MV-4-11 (cell line): ENCODE data around the gene SAGE1.
A peak's percentile ranks its signal among the peaks of the same experiment; 100 is the strongest.
"Not testable (repeated sequence)": the region's sequence is repeated elsewhere in the genome, so short reads cannot be mapped to it uniquely, and the experiment has no call there.

ENCODE experiments used
- DNase-seq: peaks from one replicate; lab custom pipeline; 2025; lab: John Stamatoyannopoulos, UW

Gene SAGE1

GRCh38 chrX:135893294-135893817, at the start of gene SAGE1, which contains the start of gene CT45A10:
Gene SAGE1 (plus strand): TSS chrX:135893716. CDS start chrX:135896243, 2,527 bp downstream.
Gene CT45A10 (minus strand): TSS chrX:135893444. CDS start chrX:135885344, 8,100 bp downstream.
- DNase-seq, result no peak

DNA sequence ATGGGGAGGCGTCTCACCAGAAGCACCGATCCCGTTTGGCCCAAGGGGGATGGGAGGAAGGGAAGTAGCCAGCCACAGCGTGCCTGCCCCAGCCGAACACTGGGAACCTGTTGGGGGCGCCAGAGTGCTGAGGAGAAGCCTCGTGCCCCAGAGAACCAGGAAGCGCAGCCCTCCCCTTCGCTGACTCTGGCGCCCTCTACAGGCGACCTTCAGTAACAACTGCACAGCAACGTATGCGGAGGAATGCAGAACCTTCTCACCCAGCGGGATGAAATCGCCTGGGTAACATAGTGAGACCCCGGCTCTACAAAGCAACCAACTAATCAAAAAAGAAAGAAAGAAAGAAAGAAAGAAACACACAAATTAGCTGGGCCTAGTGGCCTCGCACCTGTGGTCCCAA, 39.1 kb upstream of the SAGE1 start, which contains the start of gene CT45A8:
CT45A8 (minus strand) TSS at position 101 of the 400 bp plus-strand sequence. CDS start 3,755 bp downstream, outside the sequence.
- not testable (repeated sequence) for DNase-seq

DNA sequence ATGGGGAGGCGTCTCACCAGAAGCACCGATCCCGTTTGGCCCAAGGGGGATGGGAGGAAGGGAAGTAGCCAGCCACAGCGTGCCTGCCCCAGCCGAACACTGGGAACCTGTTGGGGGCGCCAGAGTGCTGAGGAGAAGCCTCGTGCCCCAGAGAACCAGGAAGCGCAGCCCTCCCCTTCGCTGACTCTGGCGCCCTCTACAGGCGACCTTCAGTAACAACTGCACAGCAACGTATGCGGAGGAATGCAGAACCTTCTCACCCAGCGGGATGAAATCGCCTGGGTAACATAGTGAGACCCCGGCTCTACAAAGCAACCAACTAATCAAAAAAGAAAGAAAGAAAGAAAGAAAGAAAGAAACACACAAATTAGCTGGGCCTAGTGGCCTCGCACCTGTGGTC, 21.8 kb upstream of the SAGE1 start, which contains the start of gene CT45A9:
CT45A9 (minus strand) TSS at position 101 of the 400 bp plus-strand sequence. CDS start 3,751 bp downstream, outside the sequence.
- not testable (repeated sequence) for DNase-seq

DNA sequence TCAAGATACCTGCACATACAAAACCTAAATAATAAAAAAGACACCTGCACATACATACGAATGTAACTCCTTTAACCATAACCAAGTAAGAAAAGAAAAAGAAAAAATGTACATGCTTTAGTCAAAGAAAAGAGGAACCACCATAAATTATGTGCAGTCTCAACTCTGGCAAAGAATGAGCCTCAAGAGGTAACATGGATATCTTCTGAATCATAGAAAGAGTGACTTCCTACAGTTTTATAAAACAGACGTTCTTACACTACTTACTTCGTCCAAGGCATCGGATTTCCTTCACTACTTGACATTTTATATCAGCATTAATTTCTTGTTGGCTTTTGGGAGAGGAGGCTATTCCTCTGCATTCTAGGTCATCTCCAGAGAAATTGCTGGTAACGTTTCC, 10.8 kb upstream of the SAGE1 start:
- DNase-seq, result not testable (repeated sequence)

GRCh38 chrX:135888230-135888629, 5.3 kb upstream of the SAGE1 start:
- DNase-seq, result not testable (repeated sequence)

- DNase-seq, result not testable (repeated sequence)
These were observed 4.5 kb upstream of the SAGE1 start for GRCh38 chrX:135888976-135889375.

DNA sequence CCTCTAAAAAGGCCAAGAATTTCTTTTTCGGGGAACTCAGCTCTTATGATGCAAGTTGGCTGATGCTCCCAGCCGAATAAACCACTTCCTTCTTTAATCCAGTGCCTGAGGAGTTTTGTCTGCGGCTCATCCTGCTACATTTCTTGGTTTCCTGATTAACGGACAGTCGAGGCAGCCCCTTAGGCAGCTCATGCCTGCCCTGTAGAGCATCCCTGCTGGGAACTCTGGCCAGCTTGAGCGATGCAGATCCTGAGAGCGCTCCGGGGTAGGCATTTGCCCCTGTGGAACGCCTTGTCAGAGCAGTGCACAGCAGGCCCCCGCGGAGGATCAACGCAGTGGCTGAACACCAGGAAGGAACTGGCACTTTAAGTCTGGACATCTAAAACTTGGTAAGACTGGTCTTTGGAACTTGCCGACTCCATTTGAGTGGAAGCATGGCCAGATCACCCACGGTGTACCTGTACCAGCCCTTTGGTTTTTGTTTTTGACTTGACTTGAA, 3.4 kb upstream of the SAGE1 start:
- DNase-seq, result peak; percentile 0

DNA sequence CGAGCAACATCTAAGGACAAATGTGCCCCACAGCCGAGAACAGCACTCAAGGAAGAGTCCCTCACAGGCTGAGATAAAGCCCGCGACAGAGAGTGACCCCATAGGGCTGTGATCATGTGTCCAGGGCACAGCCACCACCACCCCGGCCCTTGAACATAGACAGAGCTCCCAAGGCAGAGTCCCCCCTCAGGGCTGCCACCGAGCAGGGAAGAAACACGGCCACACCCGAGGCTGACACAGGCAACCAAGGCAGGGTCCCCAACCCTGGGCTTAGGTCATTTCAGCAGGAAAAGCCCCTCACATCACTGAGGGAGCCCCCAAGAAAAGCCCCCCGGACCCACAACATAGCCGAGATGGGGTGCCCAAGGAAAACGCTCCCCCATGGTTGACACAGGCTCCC, 735 bp upstream of the SAGE1 start:
- DNase-seq, result no peak

DNA sequence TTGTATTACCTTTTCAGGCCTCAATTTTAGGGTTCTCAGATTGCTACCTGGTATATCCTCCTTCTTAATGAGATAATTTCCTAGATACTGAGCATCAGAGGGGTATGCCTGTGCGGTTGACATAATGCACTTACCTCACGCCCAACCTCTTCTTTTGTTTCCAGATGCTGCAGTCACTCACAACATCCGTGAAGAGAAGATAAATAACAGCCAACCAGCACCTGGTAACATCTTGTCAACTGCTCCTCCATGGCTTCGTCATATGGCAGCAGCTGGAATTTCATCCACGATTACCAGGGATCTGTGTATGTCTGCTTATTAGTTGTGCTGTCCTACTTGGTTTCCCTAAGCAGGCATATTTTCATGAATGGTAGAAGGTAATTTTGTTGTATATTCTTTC, 16.7 kb downstream of the SAGE1 start:
- DNase-seq, result no peak

DNA sequence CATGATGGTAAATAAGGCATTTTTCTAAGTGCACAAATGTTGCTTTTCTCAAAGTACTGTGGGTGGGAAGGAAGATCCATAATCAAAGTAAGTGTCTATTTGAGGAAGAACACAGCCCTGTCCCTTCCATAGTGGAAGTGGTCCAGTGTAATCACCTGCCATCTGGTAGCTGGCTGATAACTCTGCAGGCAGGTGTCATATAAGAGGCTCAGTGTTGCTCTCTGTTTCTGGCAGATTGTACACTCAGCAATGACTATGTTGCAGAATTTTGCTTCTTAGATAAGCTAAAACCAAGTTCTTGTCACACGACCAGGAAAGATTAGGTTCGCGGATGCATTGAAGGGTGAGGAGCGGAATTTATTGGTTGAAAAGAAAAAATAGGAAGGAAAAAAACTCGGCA, 20.9 kb downstream of the SAGE1 start:
- no peak for DNase-seq

- not testable (repeated sequence) for DNase-seq
These were observed 27.0 kb downstream of the SAGE1 start for GRCh38 chrX:135920516-135920915.

DNA sequence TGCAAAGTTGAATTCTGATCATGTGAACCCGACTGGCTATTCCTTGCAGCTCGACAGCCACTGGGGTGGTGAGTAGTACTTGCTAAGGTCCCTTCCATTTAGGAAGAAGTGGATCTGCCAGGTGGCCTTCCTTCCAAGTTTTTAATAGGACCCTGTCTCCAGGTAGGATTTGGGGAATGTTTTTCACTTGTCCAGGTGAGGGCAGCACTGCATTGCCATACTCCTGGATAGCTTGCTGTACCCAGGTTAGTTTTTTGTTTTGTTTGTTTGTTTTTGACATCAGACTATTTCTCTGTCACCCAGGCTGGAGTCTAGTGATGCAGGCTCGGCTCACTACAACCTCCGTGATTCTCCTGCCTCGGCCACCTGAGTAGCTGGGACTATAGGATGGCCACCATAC, 29.8 kb downstream of the SAGE1 start:
- no peak for DNase-seq

DNA sequence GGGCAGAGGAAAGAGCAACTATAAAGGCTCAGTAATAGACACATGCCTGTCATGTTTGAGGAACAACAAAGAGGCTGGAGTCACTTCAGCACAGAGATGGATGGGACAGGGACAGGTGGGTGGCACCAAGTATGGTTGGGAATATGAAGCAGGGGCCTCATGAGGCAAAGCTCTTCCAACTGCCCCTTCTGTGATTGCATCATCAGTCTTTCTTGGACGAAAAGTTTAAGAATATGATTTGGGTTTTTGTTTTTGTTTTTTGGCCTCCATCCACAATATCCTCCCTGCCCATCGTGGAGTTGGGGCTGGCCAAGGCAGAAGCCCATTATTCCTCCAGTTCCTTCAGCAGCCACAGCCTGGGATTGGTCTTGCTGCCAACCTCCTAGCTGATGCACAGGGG, 34.4 kb downstream of the SAGE1 start:
- DNase-seq, result no peak

DNA sequence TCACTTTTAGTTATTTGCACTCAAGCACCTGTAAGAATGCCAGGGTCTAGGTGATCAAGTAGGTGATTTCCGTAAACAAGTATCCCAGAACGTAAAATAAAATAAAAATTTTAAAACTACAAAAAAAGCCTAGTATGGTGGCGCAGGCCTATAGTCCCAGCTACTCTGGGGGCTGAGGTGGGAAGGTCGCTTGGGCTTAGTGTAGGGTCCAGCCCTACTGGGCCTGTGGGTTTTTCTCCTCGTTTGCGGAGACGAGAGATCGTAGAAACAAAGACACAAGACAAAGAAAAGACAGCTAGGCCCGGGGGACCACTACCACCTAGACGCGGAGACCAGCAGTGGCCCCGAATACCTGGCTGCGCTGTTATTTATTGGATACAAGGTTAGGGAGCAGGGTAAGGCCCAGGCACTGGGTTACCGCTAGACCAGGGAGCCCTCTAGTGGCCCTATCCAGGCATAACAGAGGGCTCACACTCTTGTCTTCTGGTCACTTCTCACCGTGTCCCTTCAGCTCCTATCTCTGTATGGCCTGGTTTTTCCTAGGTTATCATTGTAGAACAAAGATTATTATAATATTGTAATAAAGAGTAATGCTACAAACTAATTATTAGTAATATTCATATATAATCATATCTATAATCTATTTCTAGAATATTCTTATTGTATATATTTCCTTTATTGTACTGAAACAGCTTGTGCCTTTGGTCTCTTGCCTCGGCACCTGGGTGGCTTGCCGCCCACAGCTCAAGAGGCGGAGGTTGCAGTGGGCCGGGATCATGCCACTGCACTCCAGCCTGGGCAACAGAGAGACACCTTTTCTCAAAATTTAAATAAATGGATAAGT, 38.4 kb downstream of the SAGE1 start:
- peak; percentile 3 for DNase-seq

DNA sequence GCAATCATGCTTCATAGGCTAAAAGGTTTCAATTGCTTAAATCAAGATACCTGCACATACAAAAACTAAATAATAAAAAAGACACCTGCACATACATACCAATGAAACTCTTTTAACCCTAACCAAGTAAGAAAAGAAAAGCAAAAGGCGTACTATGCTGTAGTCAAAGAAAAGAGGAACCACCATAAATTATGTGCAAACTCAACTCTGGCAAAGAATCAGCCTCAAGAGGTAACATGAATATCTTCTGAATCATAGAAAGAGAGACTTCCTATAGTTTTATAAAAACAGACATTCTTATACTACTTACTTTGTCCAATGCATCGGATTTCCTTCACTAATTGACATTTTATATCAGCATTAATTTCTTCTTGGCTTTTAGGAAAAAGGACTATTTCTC, 51.0 kb downstream of the SAGE1 start:
- DNase-seq, result peak; percentile 34

DNA sequence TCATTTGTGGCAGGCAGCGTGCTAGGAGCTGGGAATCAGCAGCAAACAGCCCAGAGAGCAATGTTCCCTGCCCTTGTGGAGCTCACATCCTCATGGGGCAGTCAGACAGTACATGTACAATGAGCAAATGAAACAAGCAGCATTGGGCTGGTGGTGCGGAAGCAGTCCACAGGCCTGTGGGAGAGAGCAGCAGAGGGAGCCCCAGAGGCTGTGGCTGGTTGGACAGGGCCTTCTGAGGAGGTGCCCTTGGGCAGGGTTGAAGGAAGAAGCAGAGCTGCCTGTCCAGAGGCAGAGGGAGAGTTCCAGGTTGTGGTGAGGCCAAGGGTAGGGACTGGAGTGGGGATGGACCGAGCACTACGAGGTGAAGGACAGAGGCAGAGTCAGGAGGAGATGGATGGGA, 57.8 kb downstream of the SAGE1 start:
- no peak for DNase-seq
